H1 (cell line): ENCODE measurements around the gene BIVM. TPM values are rescaled to one million over a fixed set of nuclear protein-coding genes. Genes with fewer than 3 reads are reported as not detected.

Experiments used
- CTCF ChIA-PET: fragments of 300-600 bp; sonication (Branson Sonifier 250); formaldehyde crosslinking; loops from one replicate; lab custom pipeline; 2021; ENCODE audit not compliant: partially characterized antibody; lab: Charles Lee
- POLR2A ChIA-PET: fragments of 300-600 bp; sonication (Branson Sonifier 250); formaldehyde crosslinking; loops from one replicate; lab custom pipeline; 2021; ENCODE audit warnings: inconsistent platforms; ENCODE audit not compliant: partially characterized antibody; lab: Charles Lee
- DNase-seq, 2 experiments: peaks; one replicate each; pipeline versions ENCODE4 v3.0.0 to v3.0.0-alpha.2; 2010 to 2022; ENCODE audit warnings: low spot score in 2 of 2, low read depth in 1 of 2, mixed read lengths in 1 of 2
- FAIRE-seq: peaks from 2 replicates; lab custom pipeline; 2011; peaks lifted over from hg19 to GRCh38; lab: Jason Lieb, UNC
- H2AFZ ChIP-seq: 2 replicates; pipeline ENCODE4 v1.8.1; 2012; ENCODE audit warnings: low read length, inconsistent platforms
- H2AK5ac ChIP-seq: 2 replicates; pipeline ENCODE4 v1.6.1; 2013; ENCODE audit warnings: low read depth, low read length
- H2BK120ac ChIP-seq: replicated peaks from 2 replicates; pipeline ENCODE3; 2013; ENCODE audit warnings: low read depth, low read length, inconsistent platforms
- H2BK12ac ChIP-seq: 2 replicates; pipeline ENCODE4 v1.6.1; 2013; ENCODE audit warnings: low read depth, low read length
- H2BK15ac ChIP-seq: 2 replicates; pipeline ENCODE4 v1.6.1; 2013; ENCODE audit warnings: low read length
- H2BK20ac ChIP-seq: 2 replicates; pipeline ENCODE4 v1.6.1; 2013; ENCODE audit warnings: low read length
- H2BK5ac ChIP-seq: 2 replicates; pipeline ENCODE4 v1.6.1; 2013; ENCODE audit warnings: low read depth, low read length
- H3K14ac ChIP-seq: 2 replicates; pipeline ENCODE4 v1.6.1; 2013; ENCODE audit warnings: inconsistent platforms; ENCODE audit not compliant: insufficient read length
- H3K18ac ChIP-seq: 2 replicates; pipeline ENCODE4 v1.6.1; 2013; ENCODE audit warnings: low read length; ENCODE audit errors: extremely low read depth
- H3K23ac ChIP-seq: 2 replicates; pipeline ENCODE4 v1.6.1; 2013; ENCODE audit warnings: inconsistent platforms; ENCODE audit not compliant: insufficient read length
- H3K23me2 ChIP-seq: 2 replicates; pipeline ENCODE4 v1.6.1; 2013; ENCODE audit warnings: low read depth, low read length
- H3K27ac ChIP-seq: 2 replicates; pipeline ENCODE4 v1.6.1; 2011; ENCODE audit warnings: low read depth, low read length, inconsistent platforms
- H3K27me3 ChIP-seq, 4 experiments: replicated peaks in 1 of 4; 1 replicate in 1 of 4; 2 replicates in 3 of 4; pipeline versions ENCODE4 v1.6.1 to v1.8.1; 2011 to 2013; ENCODE audit warnings: low read length in 3 of 4, mild to moderate bottlenecking in 3 of 4, inconsistent platforms in 2 of 4, mixed read lengths in 2 of 4, moderate library complexity in 1 of 4; ENCODE audit not compliant: control insufficient read depth in 3 of 4, insufficient read depth in 3 of 4; ENCODE audit errors: extremely low read depth in 1 of 4
- H3K36me3 ChIP-seq, 4 experiments: 2 replicates each; pipeline versions ENCODE4 v1.6.1 to v1.8.1; 2011 to 2013; ENCODE audit warnings: mild to moderate bottlenecking in 4 of 4, low read length in 3 of 4, moderate library complexity in 2 of 4, control low read depth in 1 of 4, inconsistent platforms in 1 of 4; ENCODE audit not compliant: insufficient read depth in 4 of 4, control insufficient read depth in 2 of 4
- H3K4ac ChIP-seq: replicated peaks from 2 replicates; pipeline ENCODE3; 2013; ENCODE audit warnings: low read length, low read depth, mixed read lengths, inconsistent platforms; ENCODE audit not compliant: insufficient read length
- H3K4me1 ChIP-seq, 4 experiments: replicated peaks in 1 of 4; 1 replicate in 1 of 4; 2 replicates in 3 of 4; pipeline versions ENCODE4 v1.6.1 to v1.8.1; 2011 to 2013; ENCODE audit warnings: low read length in 3 of 4, inconsistent platforms in 2 of 4, mixed read lengths in 1 of 4; ENCODE audit not compliant: insufficient read depth in 4 of 4, control insufficient read depth in 3 of 4
- H3K4me2 ChIP-seq, 2 experiments: 2 replicates each; pipeline versions ENCODE4 v1.6.1 to v1.8.1; 2011 to 2013; ENCODE audit warnings: low read depth in 2 of 2, low read length in 2 of 2, control low read depth in 1 of 2, inconsistent platforms in 1 of 2, mild to moderate bottlenecking in 1 of 2; ENCODE audit not compliant: insufficient read depth in 1 of 2
- H3K4me3 ChIP-seq, 4 experiments: fragments of 200-600, 300-600 bp in 1 of 4; sonication (generic), shearing (Covaris generic), sonication (Bioruptor Twin) in 1 of 4; 2 replicates each; pipeline versions ENCODE4 v1.5.1 to v1.8.1; 2011 to 2016; ENCODE audit warnings: low read length in 4 of 4, low read depth in 3 of 4, control low read depth in 2 of 4, inconsistent platforms in 2 of 4, mild to moderate bottlenecking in 2 of 4, mixed read lengths in 1 of 4, moderate library complexity in 1 of 4; ENCODE audit not compliant: insufficient read depth in 2 of 4; ENCODE audit errors: extremely low read depth in 1 of 4
- H3K56ac ChIP-seq: replicated peaks from 2 replicates; pipeline ENCODE3; 2013; ENCODE audit warnings: low read depth, mild to moderate bottlenecking, mixed read lengths, low read length, inconsistent platforms; ENCODE audit not compliant: insufficient read length
- H3K79me1 ChIP-seq: 2 replicates; pipeline ENCODE4 v1.6.1; 2013; ENCODE audit warnings: low read depth, low read length, control low read depth
- H3K79me2 ChIP-seq, 2 experiments: 2 replicates each; pipeline versions ENCODE4 v1.6.1 to v1.8.1; 2012 to 2013; ENCODE audit warnings: low read length in 2 of 2, mild to moderate bottlenecking in 2 of 2, inconsistent platforms in 1 of 2; ENCODE audit not compliant: insufficient read depth in 2 of 2, control insufficient read depth in 1 of 2
- H3K9ac ChIP-seq, 4 experiments: replicated peaks in 1 of 4; 1 replicate in 1 of 4; 2 replicates in 3 of 4; pipeline versions ENCODE4 v1.6.1 to v1.8.1; 2011 to 2013; ENCODE audit warnings: low read depth in 3 of 4, low read length in 3 of 4, control low read depth in 2 of 4, mild to moderate bottlenecking in 2 of 4, moderate library complexity in 2 of 4, inconsistent platforms in 1 of 4; ENCODE audit errors: extremely low read depth in 1 of 4
- H3K9me3 ChIP-seq, 2 experiments: 2 replicates each; pipeline versions ENCODE4 v1.6.1 to v1.8.1; 2012 to 2013; ENCODE audit warnings: mild to moderate bottlenecking in 2 of 2, moderate library complexity in 2 of 2, control low read depth in 1 of 2, inconsistent platforms in 1 of 2, low read depth in 1 of 2, low read length in 1 of 2, mixed read lengths in 1 of 2; ENCODE audit not compliant: insufficient read depth in 2 of 2
- H4K20me1 ChIP-seq, 2 experiments: replicated peaks in 1 of 2; 2 replicates each; pipeline versions ENCODE3 to v1.8.1; 2011 to 2013; ENCODE audit warnings: inconsistent platforms in 2 of 2, low read length in 2 of 2, mild to moderate bottlenecking in 1 of 2; ENCODE audit not compliant: insufficient read depth in 2 of 2, control insufficient read depth in 1 of 2
- H4K5ac ChIP-seq: 2 replicates; pipeline ENCODE4 v1.6.1; 2013; ENCODE audit warnings: low read length, low read depth, mixed read lengths, inconsistent platforms; ENCODE audit not compliant: insufficient read length
- H4K8ac ChIP-seq: 2 replicates; pipeline ENCODE4 v1.8.0; 2013; ENCODE audit warnings: mild to moderate bottlenecking, moderate library complexity, low read length, inconsistent platforms; ENCODE audit not compliant: insufficient read depth; ENCODE audit errors: extremely low read depth
- H4K91ac ChIP-seq: replicated peaks from 2 replicates; pipeline ENCODE3; 2013; ENCODE audit warnings: low read length, mixed read lengths, inconsistent platforms; ENCODE audit not compliant: insufficient read length
- RXRA ChIP-seq: IDR thresholded peaks from 2 replicates; pipeline ENCODE4 v1.6.1; 2011; ENCODE audit warnings: low read depth, mild to moderate bottlenecking, low read length, moderate library complexity; ENCODE audit not compliant: insufficient read depth
- WGBS, 2 experiments: shearing (Covaris generic) in 1 of 2; methylation state at CpG; one replicate each; pipeline versions ENCODE4 v1.1.6 to v1.1.7; 2013 to 2015; ENCODE audit warnings: low lambda C conversion rate in 2 of 2, mixed read lengths in 2 of 2, inconsistent platforms in 1 of 2, low coverage in 1 of 2, missing lambda C conversion rate in 1 of 2; ENCODE audit not compliant: insufficient replicate concordance in 2 of 2, insufficient coverage in 1 of 2, insufficient read length in 1 of 2; ENCODE audit errors: extremely low coverage in 1 of 2, missing lambda C conversion rate in 1 of 2; 5-methylcytosine and 5-hydroxymethylcytosine counted together
- polyA plus RNA-seq, 7 experiments: library from polyadenylated mRNA; depleted of rRNA in 3 of 7; stranded (reverse) in 5 of 7; unstranded in 2 of 7; fragments of >200 nt in 5 of 7; fragments of 200-250 nt in 2 of 7; gene quantifications; 1 replicate in 5 of 7; 2 replicates in 1 of 7; 4 replicates in 1 of 7; pipeline versions ENCODE4 v1.2.1 to v1.2.3, GENCODE V29; 2011 to 2013; ENCODE audit warnings: missing spikeins in 2 of 7, mixed read lengths in 2 of 7
- total RNA-seq: library from RNA; stranded (reverse); fragmentation: NEBNext Ultra II Directional; extraction: Animal tissue kit (Norgen Biotek cat#: 25700); gene quantifications from 2 replicates; pipeline ENCODE4 v1.2.1, GENCODE V29; 2021
- TF ChIP-seq, protein P1 (sequence below): IDR thresholded peaks from 2 replicates; pipeline ENCODE4 v1.6.1; 2012; ENCODE audit warnings: inconsistent platforms

BIVM gene
- total and polyA plus RNA-seq, 2 of the 8 experiments (the other 6 are each of a cell fraction or from before 2014, with no cell fraction given): 1.8 to 5.5 TPM

GRCh38 chr13:102774591-102775520, 24.1 kb upstream of the BIVM start:
- 91% methylated on average over 14 of the region's 14 CpGs; no CpG with 5 or more reads in 1 of the 2 experiments for WGBS, 2 experiments
- H2BK120ac ChIP-seq: no peak overlapping the region
- TF ChIP-seq, protein P1, sequence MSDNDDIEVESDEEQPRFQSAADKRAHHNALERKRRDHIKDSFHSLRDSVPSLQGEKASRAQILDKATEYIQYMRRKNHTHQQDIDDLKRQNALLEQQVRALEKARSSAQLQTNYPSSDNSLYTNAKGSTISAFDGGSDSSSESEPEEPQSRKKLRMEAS: no peak
- TF ChIP-seq RXRA: no peak

More at GRCh38 chr13:102774591-102775520, 24.1 kb upstream of the BIVM start:
- Histone ChIP-seq H4K8ac (no peak overlapping the region), H3K9ac (no peak overlapping the region), H3K56ac (no peak overlapping the region), H3K4me3 (no peak overlapping the region), H3K79me1 (no peaks in the 10 kb centered on the region), H2BK20ac (no peak overlapping the region), H3K4ac (no peak overlapping the region), H3K79me2 (no peaks in the 10 kb centered on the region), H3K36me3 (no peaks in the 10 kb centered on the region), H3K18ac (no peak overlapping the region), H3K27ac (no peak overlapping the region), H4K20me1 (peaks cover 0 to 2% of the 10 kb centered on the region in 2 experiments), H3K14ac (no peak overlapping the region), H3K27me3 (peaks cover 0 to 18% (median 12%) of the 10 kb centered on the region in 4 experiments; a peak in 5 of 7 replicates), H2BK5ac (no peak overlapping the region), H3K4me2 (no peak overlapping the region; a peak in 1 of 4 replicates), H3K23me2 (peaks cover 5% of the 10 kb centered on the region), H3K9me3 (peaks cover 0 to 4% of the 10 kb centered on the region in 2 experiments; a peak in 1 of 4 replicates), H3K23ac (no peak overlapping the region), H3K4me1 (peaks cover 0 to 6% (median 2%) of the 10 kb centered on the region in 4 experiments; a peak in 2 of 7 replicates), H2BK15ac (no peak overlapping the region), H2AK5ac (no peak overlapping the region), H4K5ac (no peak overlapping the region), H4K91ac (no peak overlapping the region), H2AFZ (no peak overlapping the region), H2BK12ac (no peak overlapping the region)
- DNase-seq (no peak), FAIRE-seq (no peak)
- POLR2A ChIA-PET: interaction anchor here (0.9 to 3.0 kb wide), 3 partner anchors 10 to 26 kb away, joined by 3 to 12 read pairs (median 3); no protein-coding TSS in a partner anchor
- CTCF ChIA-PET: interaction anchor here (1.6 to 5.6 kb wide), 2 partner anchors 17 to 26 kb away, joined by 4 to 28 read pairs; a partner anchor contains a TSS
